GM19035 (cell line): ENCODE data around the gene SLC26A6.

Experiments used
- ATAC-seq: cut with Tn5 transposase; IDR thresholded peaks from one replicate; pipeline ENCODE4 v1.9.1; 2021; ENCODE audit not compliant: unreplicated experiment

The SLC26A6 gene

DNA sequence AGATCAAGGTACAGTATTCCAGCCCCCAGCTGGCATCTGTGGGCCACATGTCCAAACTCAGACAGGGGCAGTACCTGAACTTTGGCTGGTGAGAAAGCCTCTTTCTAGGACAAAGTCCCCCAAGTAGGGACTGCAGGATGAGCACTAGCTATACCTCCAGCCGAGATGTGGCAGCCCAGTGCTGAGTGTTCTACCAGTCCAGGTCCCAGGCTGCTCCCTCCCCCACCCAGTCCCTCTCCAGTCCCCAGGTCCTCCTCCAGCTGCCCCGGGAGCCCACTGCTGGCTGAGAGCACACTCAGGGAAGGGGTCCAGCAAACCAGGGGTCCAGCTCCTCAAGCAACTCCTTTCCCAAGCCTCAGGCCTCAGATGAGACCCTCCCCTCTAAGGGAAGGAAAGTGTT, 1.5 kb downstream of the SLC26A6 start:
- no peak for ATAC-seq

DNA sequence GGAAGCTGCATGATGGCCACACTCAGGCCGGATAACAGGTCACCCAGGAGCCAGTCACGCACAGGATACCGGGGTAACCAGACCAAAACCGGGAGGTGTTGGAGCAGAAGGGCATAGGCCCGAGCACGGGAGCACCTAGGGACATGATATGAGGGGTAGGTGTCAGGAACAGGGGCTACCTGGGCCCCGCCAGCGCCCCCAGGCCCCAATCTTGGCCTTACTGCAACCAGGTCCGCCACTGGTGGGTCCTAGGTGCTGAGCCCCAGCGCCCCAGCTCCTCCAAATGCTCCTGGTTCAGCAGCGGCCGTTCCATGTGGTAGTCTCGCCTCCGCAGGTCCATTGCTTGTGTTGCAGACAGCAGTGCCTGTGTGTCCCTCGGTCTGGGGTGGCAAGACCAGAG, 2.0 kb downstream of the SLC26A6 start:
- ATAC-seq, result no peak

DNA sequence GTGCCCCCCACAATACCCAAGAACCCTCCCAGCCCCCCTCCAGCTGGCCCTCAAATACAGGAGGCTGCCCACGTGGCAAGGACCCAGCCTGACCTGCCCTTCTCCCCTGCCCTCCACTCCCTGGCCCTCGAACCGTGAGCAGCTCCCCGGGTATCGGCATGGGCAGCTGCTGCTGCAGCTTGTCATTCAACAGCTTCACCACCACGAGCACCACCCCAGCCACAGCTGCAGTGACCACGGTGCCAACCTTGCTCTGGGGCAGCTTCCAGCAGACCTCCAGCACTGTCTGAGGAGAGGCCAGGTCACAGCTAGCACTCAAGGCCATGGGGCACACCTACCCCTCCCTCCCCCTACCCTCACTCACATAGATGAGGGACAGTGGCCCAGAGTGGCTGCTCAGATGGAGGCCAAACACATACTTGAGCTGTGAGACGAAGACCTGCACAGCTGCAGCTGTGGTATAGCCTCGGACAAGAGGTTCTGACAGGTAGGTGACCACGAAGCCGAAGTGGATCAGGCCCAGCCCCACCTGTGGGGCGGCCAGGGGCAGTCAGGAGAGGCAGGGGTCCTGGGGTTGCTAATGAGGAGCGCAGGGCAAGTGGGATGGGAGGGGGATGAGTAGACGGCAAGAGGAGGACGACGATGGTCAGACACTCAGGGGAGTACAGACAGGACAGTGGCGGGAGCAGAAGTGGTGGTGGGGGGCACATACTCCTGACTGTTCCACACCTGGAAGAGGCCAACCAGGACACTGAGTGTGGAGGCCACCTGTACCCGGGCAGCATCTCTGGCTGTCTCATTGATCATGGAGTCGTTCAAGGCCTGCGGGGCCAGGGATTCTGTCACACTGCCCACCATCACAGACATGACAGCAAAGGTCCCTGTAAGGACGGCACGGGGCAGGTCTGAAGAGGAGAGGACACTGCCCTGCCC, 3.5 kb downstream of the SLC26A6 start:
- no peak for ATAC-seq

DNA sequence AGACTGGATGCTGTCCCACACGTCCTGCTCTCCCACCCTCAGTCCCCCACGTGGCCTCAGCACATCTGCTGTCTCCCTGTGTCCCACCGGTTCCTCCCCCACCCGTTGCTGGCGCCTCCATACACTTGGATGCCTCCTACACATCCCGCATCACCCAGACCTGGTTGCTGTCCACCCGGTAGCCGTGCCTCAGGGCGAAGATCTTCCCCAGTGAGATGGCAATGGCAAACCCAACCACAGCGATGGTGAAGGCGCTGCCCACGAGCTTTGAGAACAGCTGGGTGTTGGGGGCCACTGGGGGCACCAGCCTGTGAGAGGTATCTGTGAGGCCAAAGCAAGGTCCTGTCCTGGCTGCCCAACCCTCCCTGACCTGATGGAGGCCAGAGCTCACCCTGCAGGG, 4.4 kb downstream of the SLC26A6 start:
- ATAC-seq, result no peak

DNA sequence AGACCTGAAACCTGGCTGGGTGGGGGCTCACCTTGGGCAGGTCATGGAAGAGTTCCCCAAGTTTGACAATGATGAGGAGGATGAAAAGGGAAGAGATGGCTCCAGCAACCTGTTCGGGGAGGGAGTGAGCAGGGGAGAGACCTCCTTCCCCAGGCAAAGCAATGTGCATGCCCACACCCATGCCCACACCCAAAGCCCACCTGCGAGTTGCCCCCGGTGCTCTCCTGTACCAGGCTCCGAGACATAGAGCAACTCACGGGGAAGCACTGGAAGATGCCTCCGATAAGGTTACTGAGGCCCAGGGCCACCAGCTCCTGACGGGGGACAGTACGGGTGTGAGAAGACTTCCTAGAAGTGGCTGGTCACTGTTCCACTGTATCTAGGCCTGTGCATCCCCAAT, 4.9 kb downstream of the SLC26A6 start:
- ATAC-seq, result no peak

DNA sequence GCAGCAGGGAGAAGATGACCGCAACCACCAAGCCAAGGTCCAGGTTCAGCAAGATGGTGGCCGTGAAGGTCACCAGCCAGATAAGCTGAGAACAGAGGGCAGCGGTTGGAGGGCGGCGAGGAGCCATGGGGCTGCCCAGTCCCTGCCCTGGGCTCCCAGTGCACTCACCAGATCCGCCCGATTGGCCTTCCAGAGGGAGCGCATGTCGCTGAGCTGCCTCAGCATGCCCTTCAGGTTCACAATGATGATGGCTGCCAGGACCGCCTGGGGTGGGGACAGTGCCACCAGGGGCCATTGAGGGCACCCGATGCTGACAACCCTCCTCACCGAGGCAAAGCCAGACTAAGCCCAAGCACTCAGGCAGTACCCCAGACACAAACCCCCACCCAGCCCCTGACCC, 5.4 kb downstream of the SLC26A6 start:
- no peak for ATAC-seq

DNA sequence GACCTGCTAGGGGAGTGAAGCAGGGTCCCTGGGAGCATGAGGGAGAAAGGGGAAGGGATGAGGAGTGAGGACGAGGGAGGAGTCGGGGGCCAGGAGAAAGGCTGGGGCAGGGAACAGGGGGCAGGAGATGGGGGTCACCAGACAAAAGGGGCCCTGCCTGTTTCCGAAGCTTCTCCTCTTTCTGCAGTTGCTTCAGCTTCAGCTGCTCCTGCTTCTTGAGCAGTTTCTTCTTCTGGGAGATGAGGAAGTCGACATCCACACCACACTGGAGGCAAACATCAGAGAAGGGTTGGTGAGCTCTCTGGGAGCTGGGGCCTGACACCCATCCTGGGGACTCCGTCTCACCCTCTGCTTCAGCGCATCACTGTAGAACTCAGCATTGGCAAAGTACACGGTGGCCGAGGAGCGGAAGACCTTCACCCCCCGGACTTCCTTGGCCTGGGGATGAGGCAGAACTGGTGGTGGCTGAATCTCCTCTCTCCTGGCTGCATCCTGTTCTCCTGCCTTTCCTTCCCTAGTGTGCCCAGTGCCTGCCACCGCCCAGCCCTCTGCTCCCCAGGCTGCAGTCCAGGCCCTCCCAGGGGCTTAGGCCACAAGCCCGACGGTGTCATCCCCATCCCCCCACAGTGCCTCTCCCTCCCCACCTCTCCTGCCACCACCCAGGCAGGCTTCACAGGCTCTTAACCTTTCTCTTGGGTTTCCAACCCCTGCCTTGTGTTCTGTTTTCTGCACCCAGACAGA, 6.8 kb downstream of the SLC26A6 start:
- no peak for ATAC-seq

DNA sequence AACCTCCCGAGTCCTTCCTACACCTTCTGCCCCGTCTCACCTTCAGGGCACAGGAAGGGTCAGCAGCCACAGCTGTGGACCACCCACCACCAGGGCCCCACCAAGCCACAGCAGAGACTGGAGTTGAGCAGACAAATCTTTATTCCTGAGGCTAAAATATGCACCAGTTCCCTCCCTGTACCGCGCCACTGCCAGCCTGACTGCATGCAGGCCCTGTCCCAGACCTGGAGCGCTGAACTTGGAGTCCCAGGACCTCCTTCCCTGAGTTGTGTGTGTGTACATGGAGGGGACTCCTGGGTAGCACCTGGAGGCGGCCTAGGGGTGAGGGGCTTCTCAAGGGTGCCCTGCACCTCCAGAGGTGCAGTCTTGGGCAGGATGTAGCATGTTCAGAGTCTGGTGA, 9.7 kb downstream of the SLC26A6 start:
- ATAC-seq, result no peak

DNA sequence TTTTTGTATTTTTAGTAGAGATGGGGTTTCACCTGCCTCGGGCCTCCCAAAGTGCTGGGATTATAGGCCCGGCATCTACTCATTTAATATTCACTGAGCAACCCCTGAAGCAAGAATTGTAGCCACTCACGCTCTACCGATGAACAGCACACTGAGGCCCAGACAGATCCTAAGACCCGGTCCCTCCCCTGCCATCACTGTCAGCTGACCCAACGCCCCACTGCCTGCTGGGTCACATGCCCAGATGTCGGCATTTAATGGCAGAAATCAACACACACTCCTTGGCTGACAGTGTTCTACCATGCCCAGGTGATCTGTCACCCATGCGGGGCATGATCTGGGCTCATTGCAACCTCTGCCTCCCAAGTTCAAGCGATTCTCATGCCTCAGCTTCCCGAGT, 10.5 kb downstream of the SLC26A6 start:
- no peak for ATAC-seq

DNA sequence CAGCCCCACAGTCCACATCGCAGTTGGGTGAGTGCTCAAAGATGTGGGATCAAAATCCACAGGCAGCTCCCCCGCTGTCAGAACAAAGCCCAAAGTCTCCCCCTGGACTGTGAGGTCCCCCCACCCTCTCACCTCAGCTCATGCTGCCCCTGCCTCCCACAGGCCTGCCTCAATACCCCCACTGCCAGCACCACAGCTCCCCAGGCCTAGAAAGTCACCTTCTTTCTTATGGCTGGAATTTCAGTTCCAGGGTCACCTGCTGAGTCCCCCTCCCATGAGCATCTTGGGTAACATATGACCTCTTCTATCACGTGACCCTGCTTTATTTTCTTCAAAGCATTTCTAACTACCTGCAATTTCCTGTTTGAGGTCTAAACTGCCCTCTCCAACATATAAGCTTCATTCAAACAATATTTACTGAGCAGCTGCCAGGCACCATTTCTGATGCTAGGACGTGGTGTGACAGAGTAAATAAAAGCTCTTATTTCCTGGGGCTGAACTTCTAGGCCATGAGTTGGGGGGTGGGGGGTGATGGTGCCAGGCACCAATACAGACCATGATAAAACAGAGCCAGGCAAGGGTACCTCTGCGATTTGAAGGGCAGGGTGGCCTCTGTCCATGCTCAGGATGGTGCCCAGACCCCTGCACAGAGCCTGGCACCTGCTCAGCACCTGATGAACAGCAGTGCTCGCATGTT, 11.3 kb downstream of the SLC26A6 start:
- no peak for ATAC-seq

DNA sequence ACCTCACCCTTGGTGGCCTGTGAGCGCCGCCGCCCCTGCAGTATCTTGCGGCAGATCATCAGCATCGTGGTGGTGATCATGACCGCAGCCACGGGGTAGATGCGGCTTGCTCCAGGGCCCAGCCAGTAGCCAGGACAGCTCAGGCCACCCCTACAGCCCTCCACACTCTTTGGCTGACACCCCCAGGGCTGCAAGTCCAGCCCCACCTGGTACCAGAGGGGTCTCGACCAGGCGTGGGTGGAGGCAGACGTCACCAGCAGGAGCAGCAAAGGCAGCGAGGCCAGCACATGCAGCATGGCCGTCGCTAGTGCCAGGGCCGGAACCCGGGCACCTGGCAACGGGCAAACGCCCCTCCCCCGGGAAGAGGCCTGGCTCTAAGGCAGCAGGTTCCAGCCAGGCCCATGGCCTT, 13.8 kb downstream of the SLC26A6 start, which contains the start of gene TMEM89:
Gene TMEM89, minus strand, starts transcription at position 309 of the 409 bp plus-strand sequence. Its CDS starts 13 bp downstream, at position 296.
- ATAC-seq, result no peak

DNA sequence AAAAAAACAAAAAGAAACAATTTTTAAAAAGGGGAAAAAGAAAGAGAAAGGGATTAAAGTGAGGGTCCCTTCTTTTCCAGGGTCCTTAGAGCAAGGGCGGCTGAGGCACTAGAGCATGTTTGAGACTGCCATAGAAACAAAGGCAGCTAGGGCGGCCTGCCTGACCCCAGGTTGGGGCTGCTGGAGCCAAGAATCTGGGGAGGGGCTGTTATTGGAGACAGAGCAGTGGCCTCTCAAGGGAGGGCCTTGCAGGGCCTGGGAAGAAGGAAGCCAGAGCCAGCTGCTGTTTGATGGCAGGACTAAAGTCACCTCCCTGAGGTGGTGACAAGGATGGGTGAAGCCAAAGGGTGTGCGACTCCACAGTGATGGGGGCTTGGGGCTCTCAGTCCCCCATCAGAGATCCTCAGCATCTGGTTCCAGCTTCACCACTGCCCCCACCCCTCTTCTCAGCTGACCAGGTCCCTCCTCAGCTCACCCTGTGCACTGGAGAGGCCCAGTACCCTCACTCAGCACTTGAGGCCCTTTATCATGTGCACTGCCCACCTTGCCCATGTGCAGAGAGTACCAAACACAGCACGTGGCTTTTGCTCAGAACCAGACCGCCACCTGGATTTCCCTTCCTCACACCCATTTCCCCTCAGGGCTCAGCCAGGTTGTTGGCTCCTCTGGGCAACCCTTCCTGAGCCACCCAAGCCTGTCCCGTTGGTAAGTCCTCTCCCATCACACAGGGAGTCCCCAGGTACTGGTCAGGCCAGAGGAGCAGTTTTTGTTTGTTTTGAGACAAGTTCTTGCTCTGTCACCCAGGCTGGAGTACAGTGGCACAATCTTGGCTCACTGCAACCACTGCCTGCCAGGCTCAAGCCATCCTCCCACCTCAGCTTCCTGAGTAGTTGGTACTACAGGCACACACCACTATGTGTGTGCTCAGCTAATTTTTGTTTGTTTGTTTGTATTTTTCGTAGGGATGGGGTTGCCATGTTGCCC, 15.4 kb downstream of the SLC26A6 start:
- no peak for ATAC-seq

DNA sequence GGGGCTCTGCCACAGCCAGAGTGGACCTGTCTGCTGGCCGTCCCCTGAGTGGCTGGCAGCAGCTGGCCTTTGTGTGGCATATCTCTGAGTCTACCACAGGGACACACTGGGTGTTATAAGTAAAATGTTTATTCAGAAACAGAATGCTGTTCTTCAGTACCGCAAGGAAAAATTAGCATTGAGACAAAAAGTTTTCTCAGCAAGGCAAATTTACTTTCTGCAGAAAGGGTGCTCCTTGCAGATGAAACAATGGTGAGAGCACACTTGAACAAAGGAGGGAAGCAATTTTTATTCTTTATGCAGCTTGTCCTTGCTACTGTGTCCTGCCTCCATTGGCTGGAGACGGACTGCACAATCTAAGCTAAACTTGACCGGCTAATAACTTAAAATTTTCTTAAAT, 17.7 kb downstream of the SLC26A6 start:
- no peak for ATAC-seq

DNA sequence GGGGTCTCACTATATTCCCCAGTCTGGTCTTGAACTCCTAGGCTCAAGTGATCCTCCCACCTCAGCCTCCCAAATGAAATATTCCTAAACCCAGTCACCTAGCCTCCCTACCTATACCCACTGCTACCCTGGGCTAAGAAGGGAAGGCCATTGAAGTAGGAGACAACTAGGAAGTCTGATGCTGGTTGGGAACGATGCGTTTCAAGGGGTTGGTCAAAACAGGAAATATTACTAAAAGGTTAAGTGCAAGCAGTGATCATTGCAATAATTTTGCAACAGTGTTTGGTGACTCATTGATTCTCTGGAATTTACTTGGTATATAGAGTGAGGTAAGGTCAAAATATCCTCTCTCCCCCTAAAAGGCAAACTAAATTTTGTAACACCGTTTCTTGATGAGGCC, 21.2 kb downstream of the SLC26A6 start:
- no peak for ATAC-seq

DNA sequence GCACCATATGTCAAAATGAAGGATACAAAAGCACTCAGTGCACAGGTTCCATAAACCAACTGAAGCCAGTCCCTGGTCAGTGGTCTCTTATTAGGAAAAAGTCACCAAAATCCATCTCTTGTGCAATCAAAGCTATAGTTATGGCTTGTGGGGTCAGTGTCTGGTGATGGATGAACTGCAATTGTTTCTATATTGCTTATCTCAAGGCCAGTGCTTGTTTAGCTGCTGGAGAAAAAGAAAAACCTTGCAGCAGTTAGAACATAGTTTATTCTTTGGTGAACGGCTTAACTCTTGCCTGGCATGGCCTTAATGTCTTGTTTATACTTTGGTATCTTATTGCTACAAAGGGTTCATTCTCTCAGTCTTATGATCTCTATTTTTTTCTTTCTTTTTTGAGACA, 23.0 kb downstream of the SLC26A6 start:
- ATAC-seq, result no peak

DNA sequence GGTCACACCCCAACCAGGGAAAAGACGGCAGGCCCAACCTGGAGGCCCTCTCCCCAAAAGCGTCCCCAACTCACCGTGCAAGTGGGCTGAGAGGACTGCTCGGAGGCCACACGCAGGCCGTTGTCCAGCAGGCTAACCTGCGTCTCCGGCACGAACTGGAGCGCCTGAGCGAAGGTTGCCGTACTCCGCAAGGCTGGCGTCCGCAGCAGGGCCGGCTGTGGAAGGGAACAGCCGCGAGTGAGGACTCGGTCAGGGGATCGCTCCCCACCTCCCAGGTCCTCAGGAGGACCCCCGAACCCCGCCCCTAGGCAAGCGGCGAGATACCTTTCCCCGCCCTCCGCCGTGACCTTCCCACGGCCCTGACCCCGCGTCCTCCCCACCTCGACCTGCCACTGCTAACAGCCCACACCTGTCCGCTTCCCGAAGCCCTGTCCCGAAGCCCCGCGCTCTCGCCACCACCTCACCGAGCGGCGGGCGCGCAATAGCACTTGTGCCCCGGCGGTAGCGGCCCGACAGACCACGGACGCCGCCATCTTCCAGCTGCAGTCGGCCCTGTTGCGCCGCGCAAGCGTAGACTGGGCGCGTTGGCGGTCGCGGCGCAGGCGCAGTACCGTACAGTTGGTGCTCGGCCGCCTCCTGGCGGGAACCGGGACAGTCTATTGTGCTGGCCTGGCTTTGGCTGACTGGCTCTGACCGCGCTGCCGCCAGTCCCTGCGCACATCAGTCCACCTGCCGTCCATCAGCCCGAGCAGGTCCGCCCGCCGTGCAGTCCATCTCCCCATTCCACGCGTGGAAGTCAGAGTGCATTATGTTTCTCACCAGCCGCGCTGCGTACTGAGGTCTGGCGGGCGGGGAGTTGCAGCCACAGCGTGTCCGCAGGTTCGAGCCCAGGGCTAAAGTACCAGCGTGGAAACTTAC, 25.9 kb downstream of the SLC26A6 start, which contains the start of gene UQCRC1:
Gene UQCRC1, minus strand, starts transcription at position 559 of the 918 bp plus-strand sequence. Its CDS starts 26 bp downstream, at position 533.
- ATAC-seq, result peak; percentile 97

DNA sequence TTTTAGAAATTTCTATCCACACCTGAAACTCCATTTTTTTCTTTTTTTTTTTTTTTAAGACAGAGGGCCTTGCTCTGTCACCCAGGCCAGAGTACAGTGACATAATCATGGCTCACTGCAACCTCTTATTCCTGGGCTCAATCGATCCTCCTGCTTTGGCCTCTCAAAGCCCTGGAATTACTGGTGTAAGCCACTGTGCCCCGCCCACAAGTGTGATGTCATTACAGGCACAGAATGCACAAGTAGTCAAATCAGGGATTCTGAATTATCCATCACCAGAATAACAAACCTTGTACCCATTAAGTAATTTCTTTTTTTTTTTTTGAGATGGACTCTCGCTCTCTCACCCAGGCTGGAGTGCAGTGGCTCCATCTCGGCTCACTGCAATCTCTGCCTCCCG, 27.7 kb downstream of the SLC26A6 start:
- no peak for ATAC-seq

DNA sequence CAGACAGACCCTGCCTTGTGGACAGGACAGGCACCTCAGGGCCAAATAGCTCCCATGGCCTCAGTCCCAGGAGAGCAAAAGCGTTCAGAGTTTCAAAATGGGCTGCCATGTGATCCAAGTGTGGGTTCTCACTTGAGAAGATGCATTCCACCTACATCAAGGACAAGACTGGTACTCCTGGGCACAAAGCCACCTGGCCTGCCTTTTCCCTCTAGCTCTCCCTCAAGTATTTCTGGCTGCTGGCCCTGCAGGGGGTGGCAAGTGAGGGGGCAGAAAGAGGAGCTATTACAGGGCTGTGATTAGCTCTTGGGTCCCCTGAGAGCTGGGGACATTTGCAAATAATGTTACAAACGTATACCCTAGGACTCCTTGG, 33.7 kb downstream of the SLC26A6 start:
- ATAC-seq, result no peak
